ACC112 (cell line): ENCODE data around the gene DLG2.

Source experiments
- H2AFZ ChIP-seq: fragments of 200-600 bp; sonication (generic); one replicate; pipeline ENCODE4 v1.6.0; 2017; ENCODE audit warnings: antibody characterized with exemption, low read length; ENCODE audit not compliant: unreplicated experiment
- H3K27ac ChIP-seq: fragments of 200-600 bp; sonication (generic); 2 replicates; pipeline ENCODE4 v1.5.1; 2014; ENCODE audit warnings: low read depth, mild to moderate bottlenecking, antibody characterized with exemption, low read length, moderate library complexity
- H3K27me3 ChIP-seq: fragments of 200-600 bp; sonication (generic); 2 replicates; pipeline ENCODE4 v1.6.1; 2014; ENCODE audit warnings: mild to moderate bottlenecking, antibody characterized with exemption, low read length, moderate library complexity, mixed read lengths; ENCODE audit not compliant: insufficient read depth
- H3K36me3 ChIP-seq: fragments of 200-600 bp; sonication (generic); 2 replicates; pipeline ENCODE4 v1.6.1; 2016; ENCODE audit warnings: mild to moderate bottlenecking, antibody characterized with exemption, low read length, moderate library complexity, mixed read lengths; ENCODE audit not compliant: insufficient read depth
- H3K4me1 ChIP-seq: fragments of 200-600 bp; sonication (generic); one replicate; pipeline ENCODE4 v1.6.1; 2016; ENCODE audit warnings: low read length, mixed read lengths; ENCODE audit not compliant: insufficient read depth, unreplicated experiment, control insufficient read depth
- H3K4me3 ChIP-seq: fragments of 200-600 bp; sonication (generic); 2 replicates; pipeline ENCODE4 v1.5.1; 2014; ENCODE audit warnings: mild to moderate bottlenecking, low read depth, low read length
- H3K79me2 ChIP-seq: fragments of 200-600 bp; sonication (generic); one replicate; pipeline ENCODE4 v1.6.0; 2016; ENCODE audit warnings: low read length; ENCODE audit not compliant: control insufficient read depth, unreplicated experiment, insufficient read depth

DLG2 gene

GRCh38 chr11:83475760-83476159 is 2151.4 kb downstream of the DLG2 start:
- H3K36me3 ChIP-seq: no peaks in the 10 kb centered on the region
- H3K27me3 ChIP-seq: peaks cover 29% of the 10 kb centered on the region
- no peak overlapping the region for H3K4me3 ChIP-seq
- no peaks in the 10 kb centered on the region for H3K4me1 ChIP-seq
- H2AFZ ChIP-seq: no peak overlapping the region
- H3K79me2 ChIP-seq: no peaks in the 10 kb centered on the region
- no peak overlapping the region for H3K27ac ChIP-seq

DNA sequence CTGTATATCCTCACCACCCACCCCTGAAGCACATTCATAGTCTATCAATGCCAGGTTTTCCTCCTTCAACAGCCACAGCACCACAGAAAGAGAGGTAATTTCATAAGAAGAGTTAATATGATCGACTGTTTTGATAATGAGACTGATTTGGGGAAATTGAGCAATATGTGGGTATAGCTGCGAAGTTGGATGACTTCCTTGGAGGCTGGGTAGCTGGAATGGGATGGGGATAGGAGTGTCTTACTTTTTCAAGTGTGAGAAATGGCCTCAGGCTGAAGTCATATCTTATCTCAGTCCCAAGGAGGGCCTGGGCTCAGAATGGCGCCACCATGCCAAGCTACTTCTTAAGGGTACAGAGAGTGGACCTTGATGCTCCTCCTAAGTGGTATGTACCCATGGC is 2153.4 kb downstream of the DLG2 start:
- Histone ChIP-seq H3K27ac (no peak overlapping the region), H3K4me3 (no peak overlapping the region), H3K4me1 (no peaks in the 10 kb centered on the region), H3K79me2 (no peaks in the 10 kb centered on the region), H3K27me3 (peaks cover 13% of the 10 kb centered on the region; the same call in 1 of the 2 replicates), H3K36me3 (no peaks in the 10 kb centered on the region), H2AFZ (no peak overlapping the region)

DNA sequence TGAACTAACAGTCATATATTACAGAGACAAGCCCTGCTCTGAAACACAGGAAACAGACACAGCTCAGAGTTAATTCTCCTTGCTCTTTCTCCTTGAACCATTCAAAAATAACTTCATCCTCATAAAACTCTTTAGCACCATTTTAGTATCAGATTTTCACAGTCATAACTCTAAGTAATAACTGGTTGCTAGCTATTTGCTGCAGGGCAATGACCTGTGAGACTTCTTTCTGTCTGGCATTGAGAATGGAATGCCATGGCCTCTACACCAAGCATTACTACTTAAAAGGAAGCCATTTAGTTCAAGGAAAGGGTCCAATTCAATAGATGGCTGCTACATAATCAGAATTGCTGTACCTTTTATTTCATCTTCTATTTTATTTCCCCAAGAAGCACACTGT is 2154.3 kb downstream of the DLG2 start:
- Histone ChIP-seq H3K79me2 (no peaks in the 10 kb centered on the region), H2AFZ (no peak overlapping the region), H3K4me1 (no peaks in the 10 kb centered on the region), H3K36me3 (no peaks in the 10 kb centered on the region), H3K27ac (no peak overlapping the region), H3K27me3 (peaks cover 9% of the 10 kb centered on the region; the same call in 1 of the 2 replicates), H3K4me3 (no peak overlapping the region)

- Histone ChIP-seq H2AFZ (no peak overlapping the region), H3K79me2 (no peaks in the 10 kb centered on the region), H3K27ac (no peak overlapping the region), H3K4me3 (no peak overlapping the region), H3K4me1 (no peaks in the 10 kb centered on the region), H3K27me3 (peaks cover 6% of the 10 kb centered on the region; the same call in 1 of the 2 replicates), H3K36me3 (no peaks in the 10 kb centered on the region)
Observed at GRCh38 chr11:83471831-83472727, 2155.1 kb downstream of the DLG2 start.

DNA sequence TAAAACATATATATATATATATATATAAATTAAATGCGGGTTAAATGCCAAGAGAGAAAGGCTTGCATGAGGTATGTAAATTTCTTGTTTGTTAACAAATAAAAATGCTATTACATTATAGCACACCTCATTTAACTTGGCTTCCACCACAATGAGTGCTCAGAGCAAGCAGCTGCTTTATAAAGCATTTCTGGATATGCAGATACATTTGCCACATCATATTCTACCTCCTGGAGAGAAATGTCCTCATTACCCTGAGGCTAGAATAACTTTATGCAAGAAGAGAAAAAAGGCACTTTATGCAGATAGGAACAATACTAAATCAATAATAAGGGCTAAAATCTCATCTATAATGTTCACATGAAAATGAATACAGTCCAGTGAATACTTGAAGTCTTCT is 2159.3 kb downstream of the DLG2 start:
- no peaks in the 10 kb centered on the region for H3K36me3 ChIP-seq
- H3K79me2 ChIP-seq: no peaks in the 10 kb centered on the region
- no peaks in the 10 kb centered on the region for H3K4me1 ChIP-seq
- no peak overlapping the region for H3K4me3 ChIP-seq
- no peak overlapping the region for H3K27ac ChIP-seq
- H3K27me3 ChIP-seq: peaks cover 8% of the 10 kb centered on the region
- no peak overlapping the region for H2AFZ ChIP-seq

DNA sequence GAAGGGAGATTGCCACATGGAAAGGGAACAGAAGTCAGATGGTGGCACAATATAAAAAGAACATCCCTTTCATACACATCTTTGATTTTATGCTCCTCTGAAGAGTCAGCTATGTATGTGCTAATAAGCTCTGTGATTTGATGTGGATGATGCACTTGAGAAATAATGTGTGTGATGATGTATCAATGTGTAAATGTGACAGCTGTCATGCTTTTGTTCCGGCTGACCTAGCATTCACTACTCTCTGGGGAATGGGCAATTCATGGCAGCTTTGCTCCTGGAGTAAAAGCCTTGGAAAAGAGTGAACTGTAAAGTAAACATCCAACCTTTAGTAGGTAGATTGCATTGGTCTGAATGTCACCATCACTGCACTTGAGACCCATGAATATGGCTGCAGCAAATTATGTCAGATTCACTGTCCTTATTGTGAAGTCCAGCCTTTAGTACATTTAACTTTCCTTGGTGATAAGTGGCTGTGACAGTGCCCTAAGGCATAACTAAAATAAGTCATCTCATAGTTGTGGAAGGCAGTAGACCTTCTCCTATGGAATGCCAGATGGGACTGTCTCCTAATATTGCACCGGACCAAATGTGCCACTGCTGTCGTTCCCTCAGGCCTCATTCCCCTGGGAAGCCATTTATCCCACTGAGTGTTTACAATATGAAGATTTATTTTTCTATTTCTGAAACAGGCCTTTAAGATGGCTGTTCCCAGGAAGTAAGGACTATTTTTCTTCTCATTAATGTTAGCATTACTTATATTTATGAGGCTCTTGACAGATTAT is 2162.8 kb downstream of the DLG2 start:
- Histone ChIP-seq H3K4me3 (no peak overlapping the region), H3K36me3 (no peaks in the 10 kb centered on the region), H3K4me1 (no peaks in the 10 kb centered on the region), H2AFZ (no peak overlapping the region), H3K27ac (no peak overlapping the region), H3K27me3 (peaks cover 8% of the 10 kb centered on the region; the same call in 1 of the 2 replicates), H3K79me2 (no peaks in the 10 kb centered on the region)

- Histone ChIP-seq H2AFZ (no peak overlapping the region), H3K4me1 (no peaks in the 10 kb centered on the region), H3K4me3 (no peak overlapping the region), H3K27me3 (peaks cover 3% of the 10 kb centered on the region; the same call in 1 of the 2 replicates), H3K79me2 (no peaks in the 10 kb centered on the region), H3K36me3 (no peaks in the 10 kb centered on the region), H3K27ac (no peak overlapping the region)
Observed at GRCh38 chr11:83459798-83460197, 2167.3 kb downstream of the DLG2 start.

DNA sequence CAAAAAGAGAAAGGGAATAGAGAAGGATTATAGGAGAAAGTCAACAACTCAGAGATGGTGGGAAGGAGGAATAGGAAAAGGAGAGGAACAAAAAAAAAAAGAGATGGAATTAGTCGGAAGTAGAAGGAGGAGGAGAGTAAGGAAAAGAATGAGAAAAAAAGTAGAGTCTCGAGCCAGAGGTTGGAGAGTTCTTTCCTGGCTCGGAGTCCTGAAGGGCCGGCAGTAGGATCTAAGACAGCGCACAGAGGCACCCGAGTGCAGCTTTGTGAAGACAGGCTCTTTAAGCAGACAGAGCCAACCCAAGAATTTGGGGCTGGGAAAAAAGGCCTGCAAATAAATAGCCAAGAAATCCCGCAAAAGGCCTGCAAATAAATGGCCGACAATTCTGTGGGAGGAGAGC is 2170.6 kb downstream of the DLG2 start:
- no peak overlapping the region for H3K4me3 ChIP-seq
- H3K27ac ChIP-seq: no peak overlapping the region
- peaks cover 3% of the 10 kb centered on the region; the same call in 1 of the 2 replicates for H3K27me3 ChIP-seq
- H3K79me2 ChIP-seq: no peaks in the 10 kb centered on the region
- no peaks in the 10 kb centered on the region for H3K36me3 ChIP-seq
- H3K4me1 ChIP-seq: no peaks in the 10 kb centered on the region
- no peak overlapping the region for H2AFZ ChIP-seq

DNA sequence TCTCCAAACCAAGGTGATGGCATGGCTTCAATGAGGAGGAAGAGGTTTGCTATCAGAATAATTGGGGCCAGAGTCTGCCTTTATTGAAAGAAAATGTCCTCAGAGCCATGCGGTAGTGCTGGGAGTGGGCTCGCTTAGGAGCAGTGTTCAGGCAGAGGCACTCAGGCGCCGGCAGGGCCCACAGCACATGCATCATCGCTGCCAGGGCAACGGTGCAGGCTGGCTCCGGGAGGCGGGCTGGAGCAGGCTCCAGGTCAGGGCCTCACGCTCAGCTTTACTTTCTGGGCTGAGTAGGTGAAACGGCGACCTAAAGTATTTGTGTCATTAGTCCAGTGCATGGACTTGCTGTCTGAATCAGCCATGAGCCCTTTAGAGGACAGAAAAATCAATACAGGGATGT is 2171.1 kb downstream of the DLG2 start:
- Histone ChIP-seq H3K4me1 (no peaks in the 10 kb centered on the region), H3K27ac (no peak overlapping the region), H3K79me2 (no peaks in the 10 kb centered on the region), H2AFZ (no peak overlapping the region), H3K36me3 (no peaks in the 10 kb centered on the region), H3K4me3 (no peak overlapping the region), H3K27me3 (peaks cover 3% of the 10 kb centered on the region; the same call in 1 of the 2 replicates)

DNA sequence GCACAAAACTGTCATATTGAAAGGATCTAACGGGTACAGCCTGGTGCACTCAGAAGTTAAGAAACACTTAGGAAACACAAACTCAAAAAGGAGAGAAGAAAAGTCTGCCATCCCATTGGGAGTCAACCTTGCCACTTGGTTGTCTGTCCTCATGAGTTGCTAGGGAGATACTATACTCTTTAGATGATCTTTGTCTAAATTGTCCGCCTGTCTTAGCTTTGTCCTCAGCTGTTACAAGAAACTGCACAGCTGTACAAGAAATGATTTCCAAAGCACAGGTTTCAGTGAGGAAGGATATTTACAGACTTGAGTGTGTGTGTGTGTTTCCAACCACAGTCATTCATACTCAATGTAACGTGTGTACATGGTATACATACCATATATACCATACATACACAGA is 2171.8 kb downstream of the DLG2 start:
- Histone ChIP-seq H3K27me3 (peaks cover 3% of the 10 kb centered on the region; the same call in 1 of the 2 replicates), H3K4me3 (no peak overlapping the region), H3K79me2 (no peaks in the 10 kb centered on the region), H3K36me3 (no peaks in the 10 kb centered on the region), H2AFZ (no peak overlapping the region), H3K4me1 (no peaks in the 10 kb centered on the region), H3K27ac (no peak overlapping the region)
